ENCODE data around the gene C1QTNF8.

DNA sequence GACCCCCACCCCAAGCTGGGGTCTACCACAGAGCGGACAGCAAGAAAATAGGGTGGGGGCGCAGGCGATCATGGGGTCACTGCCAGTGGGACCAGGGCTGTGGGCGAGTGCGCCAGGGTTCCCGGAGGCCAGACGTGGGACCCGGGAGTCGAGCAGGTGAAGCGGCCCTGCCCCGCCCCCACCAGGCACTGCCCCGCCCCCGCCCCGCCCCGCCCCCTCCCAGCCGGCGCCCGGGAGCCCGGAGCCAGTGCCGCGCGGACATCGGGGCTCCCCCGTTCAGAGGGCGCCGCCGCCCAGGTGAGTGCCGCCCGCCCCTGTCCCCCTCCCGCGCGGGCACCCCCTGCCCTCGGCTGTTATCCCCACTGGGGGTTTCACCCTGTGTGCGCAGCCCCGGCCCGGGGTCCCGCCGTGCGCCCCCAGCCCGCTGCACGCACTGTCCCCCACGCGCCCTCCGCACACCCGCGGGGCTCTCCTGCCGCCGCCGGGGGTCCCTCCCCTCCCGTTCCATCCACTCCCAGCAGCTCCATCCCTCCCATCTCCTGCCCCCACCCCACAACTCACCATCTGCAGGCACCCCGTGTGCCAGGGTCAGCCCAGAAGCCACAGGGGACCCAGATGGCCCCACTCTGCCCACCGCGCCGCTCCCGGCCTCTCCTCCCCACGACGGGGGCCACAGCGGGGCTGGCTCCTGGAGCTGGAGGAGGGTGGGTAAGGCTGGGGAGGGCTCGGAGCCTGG, 23.4 kb downstream of the C1QTNF8 start, which contains the start of gene SSTR5:
- TF ChIP-seq ZNF274 (IDR thresholded peaks at IDR 0.05; ENCODE audit: low read depth, low read length): no peak
- TF ChIP-seq YY1 (IDR thresholded peaks at IDR 0.05; ENCODE audit: insufficient read depth, insufficient read length): no peak
- no peak for TF ChIP-seq SUZ12 (IDR thresholded peaks at IDR 0.05; ENCODE audit: extremely low read depth, insufficient read depth, insufficient read length)

Data from NT2/D1 (cell line).